IPS-11a (cell line): ENCODE measurements around the gene ARAP1.

Source experiments
- H3K4me3 ChIP-seq: one replicate; pipeline ENCODE4 v1.5.1; 2013; ENCODE audit warnings: low read depth, low read length, control low read depth

ARAP1 gene

DNA sequence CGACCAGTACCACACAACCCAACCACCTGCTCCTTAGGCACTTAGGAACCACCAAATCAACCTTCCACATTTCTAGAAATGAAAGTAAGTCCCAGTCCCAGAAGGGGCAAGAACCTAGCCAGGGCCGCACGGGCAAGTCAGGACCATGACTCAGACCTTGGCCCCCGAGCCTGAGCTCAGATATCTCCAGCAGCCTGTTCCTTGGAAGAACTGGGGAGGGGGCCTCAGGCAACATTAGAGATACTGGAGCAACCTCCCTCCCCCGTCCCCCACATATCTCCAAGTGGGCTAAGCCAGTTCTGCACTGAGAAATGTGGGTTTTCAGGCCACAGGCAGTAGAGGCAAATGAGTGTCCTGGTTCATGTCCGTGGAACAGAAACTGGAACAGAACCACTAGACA, 7.7 kb downstream of the ARAP1 start:
- no peak overlapping the region for H3K4me3 ChIP-seq

GRCh38 chr11:72743321-72744221, 8.6 kb downstream of the ARAP1 start:
- H3K4me3 ChIP-seq: no peak overlapping the region

- H3K4me3 ChIP-seq: no peak overlapping the region
Measured at GRCh38 chr11:72742513-72743320, 9.5 kb downstream of the ARAP1 start.

GRCh38 chr11:72741849-72742512, 10.2 kb downstream of the ARAP1 start:
- H3K4me3 ChIP-seq: no peak overlapping the region

GRCh38 chr11:72741429-72741833, 10.8 kb downstream of the ARAP1 start:
- H3K4me3 ChIP-seq: no peak overlapping the region

DNA sequence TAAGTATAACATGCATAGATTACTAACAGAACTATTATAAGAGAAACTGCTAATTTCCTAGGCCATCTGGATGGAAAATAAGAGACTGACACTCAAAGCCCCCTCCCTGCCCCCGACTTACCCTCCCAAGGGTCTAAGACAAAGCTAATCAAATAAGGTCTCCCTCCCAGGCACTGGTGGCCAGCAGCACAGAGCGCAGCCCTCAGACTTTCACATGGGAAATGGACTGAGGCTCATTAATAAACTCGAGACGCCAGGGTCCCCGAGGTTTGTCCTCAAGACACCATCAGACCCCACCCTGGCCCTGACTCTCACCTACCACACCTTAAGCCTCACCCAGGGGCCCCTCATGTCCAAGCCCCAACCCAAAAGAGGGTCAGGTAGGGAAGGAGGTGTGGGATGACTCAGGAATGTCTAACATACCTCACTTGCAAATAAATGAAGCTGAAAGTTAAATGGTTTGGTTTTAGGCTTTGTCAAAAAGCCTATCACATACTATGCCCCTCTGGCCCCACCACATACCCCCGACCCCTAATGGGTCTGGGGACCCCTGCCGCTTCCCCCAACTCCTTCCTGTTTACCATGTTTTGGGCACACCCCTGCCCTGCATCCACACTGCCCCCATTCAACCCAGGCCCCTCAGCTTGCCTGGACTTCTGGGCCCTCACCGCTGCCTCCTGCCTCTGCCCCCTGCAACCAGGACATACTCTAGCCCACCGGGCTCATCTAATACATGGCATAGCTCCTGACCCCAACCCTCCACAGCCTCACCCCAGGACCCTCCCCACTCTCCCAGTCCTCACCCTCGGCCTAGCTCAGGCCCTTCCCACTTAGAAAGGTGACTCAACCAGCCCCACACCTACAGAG, 11.4 kb downstream of the ARAP1 start:
- H3K4me3 ChIP-seq: no peak overlapping the region

GRCh38 chr11:72740060-72740424, 12.2 kb downstream of the ARAP1 start:
- H3K4me3 ChIP-seq: no peak overlapping the region

GRCh38 chr11:72739240-72740059, 12.8 kb downstream of the ARAP1 start:
- H3K4me3 ChIP-seq: no peak overlapping the region

GRCh38 chr11:72738199-72739141, 13.7 kb downstream of the ARAP1 start:
- no peak overlapping the region for H3K4me3 ChIP-seq

DNA sequence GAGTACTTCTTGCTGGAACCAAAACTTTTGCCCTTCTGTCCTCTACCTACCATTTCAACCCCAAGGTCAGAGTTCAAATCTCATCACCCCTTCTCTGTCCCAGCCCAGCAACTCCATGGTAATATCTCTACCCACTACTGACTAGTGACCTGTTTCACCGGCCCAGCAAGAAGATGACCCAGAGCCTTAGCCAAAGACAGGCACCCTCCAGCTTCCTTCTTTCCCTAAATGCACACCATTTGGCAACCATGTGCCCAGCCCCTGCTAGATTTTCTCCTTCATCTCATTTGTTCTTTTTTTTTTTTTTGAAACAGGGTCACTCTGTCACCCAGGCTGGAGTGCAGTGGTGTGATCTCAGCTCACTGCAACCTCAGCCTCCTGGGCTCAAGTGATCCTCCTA, 14.9 kb downstream of the ARAP1 start:
- H3K4me3 ChIP-seq: no peak overlapping the region

- H3K4me3 ChIP-seq: no peak overlapping the region
Measured at GRCh38 chr11:72736452-72737069, 15.6 kb downstream of the ARAP1 start.

DNA sequence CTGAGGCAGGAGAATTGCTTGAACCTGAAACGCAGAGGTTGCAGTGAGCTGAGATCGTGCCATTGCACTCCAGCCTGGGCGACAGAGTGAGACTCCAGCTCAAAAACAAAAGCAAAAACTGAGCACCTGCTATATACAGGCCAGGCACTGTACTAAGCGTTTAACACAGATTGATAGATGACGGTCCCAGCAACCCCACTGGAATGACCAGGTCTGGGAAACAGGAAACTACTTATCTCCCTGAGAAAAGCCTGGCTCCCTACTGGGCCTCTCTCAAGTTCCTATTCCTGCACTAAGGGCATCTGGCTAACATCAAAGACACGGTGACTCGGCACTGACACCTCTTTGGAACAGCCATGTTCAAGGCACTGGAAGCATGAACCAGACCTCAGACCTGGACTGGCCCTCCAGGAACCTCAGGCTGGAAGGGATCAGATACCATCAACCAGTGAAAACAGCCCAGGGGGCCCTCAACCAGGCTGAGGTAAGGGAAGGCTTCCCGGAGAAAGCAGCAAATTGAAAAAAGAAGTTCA, 16.6 kb downstream of the ARAP1 start:
- no peak overlapping the region for H3K4me3 ChIP-seq

DNA sequence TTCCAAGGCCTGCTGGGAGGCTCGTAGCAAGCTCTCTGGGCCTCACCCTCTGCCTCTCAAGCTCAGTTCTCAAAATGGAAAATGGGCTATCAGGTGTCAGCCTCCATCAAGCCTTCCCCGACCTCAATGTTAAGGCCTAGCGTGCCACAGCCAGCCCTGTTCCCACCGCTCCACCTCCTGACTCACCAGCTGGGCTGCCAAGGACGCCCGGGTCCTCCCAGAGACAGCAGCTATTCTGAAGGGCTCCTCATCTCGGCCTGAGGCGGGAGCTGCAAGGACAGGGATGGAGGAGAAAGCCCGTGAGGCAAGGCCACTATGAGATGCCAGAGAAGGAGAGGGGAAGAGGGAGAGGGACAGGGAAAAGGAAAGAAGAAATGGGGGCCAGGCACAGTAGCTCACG, 19.9 kb downstream of the ARAP1 start:
- H3K4me3 ChIP-seq: no peak overlapping the region

DNA sequence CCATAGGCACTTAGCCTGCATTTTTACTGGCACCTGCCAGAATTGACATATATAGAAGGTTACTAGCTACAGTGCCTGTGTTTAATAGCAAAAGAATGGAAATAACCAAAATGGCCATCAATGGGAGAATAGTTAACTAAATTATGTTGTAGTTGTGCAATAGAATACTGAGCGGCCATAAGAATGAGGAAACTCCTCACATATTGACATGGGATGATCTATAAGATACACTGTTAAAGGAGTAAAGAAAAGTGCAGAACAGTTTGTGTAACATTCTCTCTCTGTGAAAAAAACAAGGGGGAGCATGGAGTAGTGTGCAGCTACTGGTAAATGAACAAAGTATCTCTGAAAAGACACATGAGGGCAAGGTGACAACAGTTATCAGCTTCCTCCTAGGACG, 21.5 kb downstream of the ARAP1 start:
- H3K4me3 ChIP-seq: no peak overlapping the region

DNA sequence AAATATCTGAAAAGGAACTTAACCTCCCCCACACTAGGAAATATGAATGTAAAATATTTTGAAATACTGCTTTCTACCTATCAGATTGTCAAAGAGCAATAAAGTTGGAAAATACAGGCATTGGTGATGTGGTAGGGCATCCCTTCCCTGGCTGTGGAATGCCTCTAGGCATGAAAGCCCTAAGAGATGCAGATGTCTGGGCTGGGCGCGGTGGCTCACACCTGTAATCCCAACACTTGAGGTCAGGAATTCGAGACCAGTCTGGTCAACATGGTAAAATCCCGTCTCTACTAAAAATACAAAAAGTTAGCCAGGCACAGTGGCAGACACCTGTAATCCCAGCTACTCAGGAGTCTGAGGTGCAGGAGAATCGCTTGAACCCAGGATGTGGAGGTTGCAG, 22.0 kb downstream of the ARAP1 start:
- no peak overlapping the region for H3K4me3 ChIP-seq

- no peak overlapping the region for H3K4me3 ChIP-seq
Measured at GRCh38 chr11:72727521-72727920, 24.7 kb downstream of the ARAP1 start.

DNA sequence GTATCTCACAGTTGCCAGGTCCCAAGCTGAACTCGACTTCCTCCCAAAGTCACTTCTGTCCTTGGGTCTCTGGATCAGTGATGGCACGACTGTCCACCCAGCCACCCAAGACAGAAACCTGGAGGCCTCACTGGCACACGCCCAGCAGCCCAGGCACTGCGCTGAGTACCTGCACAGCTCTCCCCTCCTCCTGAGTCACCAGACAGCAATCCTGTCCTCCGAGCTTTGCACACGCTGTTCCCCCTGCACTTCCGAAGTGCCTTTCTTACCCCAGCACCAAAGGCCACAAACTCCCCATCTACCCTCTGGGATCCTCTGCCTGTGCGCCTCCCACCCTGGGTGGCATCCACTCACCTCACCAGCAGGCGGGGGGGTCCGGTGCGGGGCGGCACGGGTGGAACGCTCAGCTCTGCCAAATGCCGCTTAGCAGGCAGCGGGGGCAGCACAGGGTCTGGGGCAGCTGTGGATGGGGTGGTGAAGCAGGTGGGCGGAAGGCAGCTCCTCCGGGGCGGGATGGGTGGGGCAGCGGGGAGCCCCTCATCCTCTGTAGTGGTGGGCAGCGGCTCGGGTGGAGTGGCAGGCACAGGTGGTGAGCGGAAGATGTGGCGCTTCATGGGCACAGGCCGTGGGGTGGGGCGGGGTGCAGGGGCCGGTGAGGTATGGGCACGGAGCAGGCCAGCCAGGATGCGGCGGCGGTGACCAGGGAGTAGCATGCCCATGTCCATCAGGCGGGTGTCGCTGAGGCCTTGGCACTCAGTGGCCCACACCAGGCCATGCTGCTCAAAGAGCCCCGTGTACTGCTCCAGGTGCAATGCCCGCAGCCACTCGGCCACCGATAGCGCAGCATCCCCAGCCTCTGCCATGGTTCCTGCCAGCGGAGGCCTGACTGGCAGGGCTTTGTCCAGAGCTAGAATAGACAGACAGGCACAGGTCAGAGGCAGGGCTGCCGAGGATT, 25.7 kb downstream of the ARAP1 start:
- no peak overlapping the region for H3K4me3 ChIP-seq
